ENCODE data around the gene ZPBP2. TPM values are rescaled to one million over a fixed set of nuclear protein-coding genes. Genes with fewer than 3 reads are reported as not detected.

Gene ZPBP2, protein sequence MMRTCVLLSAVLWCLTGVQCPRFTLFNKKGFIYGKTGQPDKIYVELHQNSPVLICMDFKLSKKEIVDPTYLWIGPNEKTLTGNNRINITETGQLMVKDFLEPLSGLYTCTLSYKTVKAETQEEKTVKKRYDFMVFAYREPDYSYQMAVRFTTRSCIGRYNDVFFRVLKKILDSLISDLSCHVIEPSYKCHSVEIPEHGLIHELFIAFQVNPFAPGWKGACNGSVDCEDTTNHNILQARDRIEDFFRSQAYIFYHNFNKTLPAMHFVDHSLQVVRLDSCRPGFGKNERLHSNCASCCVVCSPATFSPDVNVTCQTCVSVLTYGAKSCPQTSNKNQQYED
- total RNA-seq: under 1 TPM; 0.36 to 0.81 TPM

DNA sequence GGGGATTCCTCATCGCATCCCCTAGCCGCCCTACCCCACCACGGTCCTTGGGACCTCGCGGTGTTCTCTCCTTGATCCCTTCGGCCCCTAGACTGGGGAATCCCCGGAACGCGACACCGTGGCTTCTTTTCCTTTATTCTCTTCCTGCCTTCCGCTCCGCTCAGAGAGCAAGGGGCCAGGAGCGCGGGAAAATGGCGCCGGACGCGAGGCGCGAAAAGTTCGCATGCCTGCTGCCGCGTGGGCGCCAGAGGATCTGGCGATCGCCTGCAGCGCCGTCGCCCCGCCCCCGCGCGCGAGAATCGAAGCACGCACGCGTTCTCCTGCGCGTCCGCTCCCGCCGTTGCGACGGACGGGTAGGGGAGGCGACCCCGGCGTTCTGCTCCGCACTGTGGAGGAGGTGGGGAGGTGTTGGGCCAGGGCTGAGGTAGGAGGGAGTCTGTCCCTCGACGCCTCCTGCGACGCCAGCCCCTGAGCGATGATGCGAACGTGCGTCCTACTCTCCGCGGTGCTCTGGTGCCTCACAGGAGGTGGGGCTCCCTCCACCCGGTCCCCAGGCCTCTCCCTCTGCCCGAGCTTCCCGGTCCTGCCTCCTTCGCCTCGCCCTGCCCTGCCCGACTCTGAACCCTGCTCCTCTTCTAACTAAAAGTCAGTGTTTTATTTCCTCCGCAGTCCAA lies at the start of gene ZPBP2:
Gene ZPBP2 (plus strand): TSS at position 323 of the 674 bp plus-strand sequence. CDS start 153 bp downstream, at position 476.
- Mint-ChIP-seq H3K9me3 (no peaks in the 10 kb centered on the region), H3K4me3 (peak within 1 kb of the TSS; percentile 80 to 83), H3K27ac (peak within 1 kb of the TSS; percentile 94)

GRCh38 chr17:39818358-39819000 lies 49.5 kb upstream of the ZPBP2 start:
- peaks cover 18 to 30% of the 10 kb centered on the region in 2 donors for H3K36me3 Mint-ChIP-seq (ENCODE audit: insufficient read depth in 2 of 2)
- H3K4me3 Mint-ChIP-seq: peak overlapping the region; percentile 33 to 73
- H3K27me3 Mint-ChIP-seq (ENCODE audit: low read depth): no peaks in the 10 kb centered on the region
- DNase-seq (no peak), ATAC-seq (replicated peaks in 1 of 2) (no peak)
- peaks cover 73% of the 10 kb centered on the region for H3K4me1 Mint-ChIP-seq (ENCODE audit: low read depth)
- peaks cover 7 to 10% of the 10 kb centered on the region in 2 donors for H3K9me3 Mint-ChIP-seq
- peak overlapping the region; percentile 94 for H3K27ac Mint-ChIP-seq

More for the DNA sequence above, at the start of gene ZPBP2:
- DNase-seq (peak; percentile 61 to 72), ATAC-seq (replicated peaks in 1 of 2) (no peak)
- Mint-ChIP-seq H3K36me3 (ENCODE audit: insufficient read depth in 2 of 2) (peaks cover 0 to 2% of the 10 kb centered on the region in 2 donors), H3K4me1 (ENCODE audit: low read depth) (peaks cover 41% of the 10 kb centered on the region), H3K27me3 (ENCODE audit: low read depth) (no peaks in the 10 kb centered on the region)

DNA sequence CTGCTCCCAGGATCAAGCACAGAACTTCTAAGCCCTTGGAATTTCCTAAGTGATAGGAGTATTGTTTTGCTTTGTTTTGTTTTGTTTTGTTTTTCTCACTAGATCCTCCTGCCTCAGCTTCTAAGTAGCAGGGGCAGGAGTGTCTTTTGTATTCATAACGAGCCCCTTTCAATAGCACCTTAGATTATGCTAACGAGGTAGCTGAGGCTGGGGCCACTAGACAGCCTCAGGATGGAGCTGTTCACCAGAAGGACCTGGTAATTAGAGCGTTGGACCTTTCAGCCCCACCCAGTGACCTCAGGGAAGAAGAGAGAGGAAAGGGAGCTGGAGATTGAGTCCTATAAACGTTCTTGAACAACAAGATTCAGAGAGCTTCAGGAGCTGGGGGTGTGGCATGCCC lies 47.5 kb upstream of the ZPBP2 start:
- Mint-ChIP-seq H3K4me3 (peak overlapping the region; percentile 25 to 68), H3K36me3 (ENCODE audit: insufficient read depth in 2 of 2) (peaks cover 36 to 49% of the 10 kb centered on the region in 2 donors), H3K4me1 (ENCODE audit: low read depth) (peaks cover 52% of the 10 kb centered on the region), H3K27ac (peak overlapping the region; percentile 94), H3K9me3 (peaks cover 14 to 19% of the 10 kb centered on the region in 2 donors), H3K27me3 (ENCODE audit: low read depth) (no peaks in the 10 kb centered on the region)
- DNase-seq (peak in 1 of 2 donors; percentile 19), ATAC-seq (replicated peaks in 1 of 2) (peak; percentile 15 to 42)

DNA sequence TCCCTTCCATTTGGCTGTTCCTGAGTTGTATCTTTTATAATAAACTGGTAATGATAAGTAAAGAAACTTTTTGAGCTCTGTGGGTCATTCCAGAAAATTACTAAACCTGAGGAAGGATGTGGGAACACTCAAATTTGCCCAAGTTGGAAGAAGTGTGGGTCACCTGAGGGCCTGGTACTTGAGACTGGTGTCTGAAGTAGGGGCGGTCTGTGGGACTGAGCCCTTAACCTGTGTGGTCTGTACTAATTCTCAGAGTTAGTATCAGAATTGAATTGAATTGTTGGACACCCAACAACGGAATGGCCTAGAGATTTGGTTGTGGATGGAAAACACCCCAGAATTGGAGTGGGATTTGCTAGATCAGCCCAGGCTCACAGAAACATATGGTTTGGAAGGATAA lies 47.0 kb upstream of the ZPBP2 start:
- no peak for DNase-seq
- Mint-ChIP-seq H3K27me3 (ENCODE audit: low read depth) (no peaks in the 10 kb centered on the region), H3K4me1 (ENCODE audit: low read depth) (peaks cover 51% of the 10 kb centered on the region), H3K9me3 (peaks cover 14 to 19% of the 10 kb centered on the region in 2 donors), H3K27ac (peak overlapping the region; percentile 94), H3K4me3 (no peak overlapping the region), H3K36me3 (ENCODE audit: insufficient read depth in 2 of 2) (peaks cover 36 to 54% of the 10 kb centered on the region in 2 donors)
- ATAC-seq (replicated peaks in 1 of 2): no peak

DNA sequence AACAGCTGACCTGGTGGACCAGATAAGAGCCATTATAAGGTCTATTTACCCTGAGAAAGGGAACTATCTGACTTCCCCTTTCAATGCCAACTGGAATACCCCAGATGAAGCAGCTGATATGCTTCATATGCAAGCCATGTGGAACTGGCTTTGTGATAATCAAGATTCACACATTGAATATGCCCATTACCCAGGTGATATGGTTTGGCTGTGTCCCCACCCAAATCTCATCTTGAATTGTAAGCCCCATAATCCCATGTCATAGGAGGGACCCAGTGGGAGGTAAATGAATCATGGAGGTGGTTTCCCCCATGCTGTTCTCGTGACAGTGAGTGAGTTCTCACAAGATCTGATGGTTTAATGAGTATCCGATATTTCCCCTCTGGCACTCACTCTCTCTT lies 46.0 kb upstream of the ZPBP2 start:
- no peaks in the 10 kb centered on the region for H3K27me3 Mint-ChIP-seq (ENCODE audit: low read depth)
- peaks cover 51% of the 10 kb centered on the region for H3K4me1 Mint-ChIP-seq (ENCODE audit: low read depth)
- peaks cover 14 to 24% of the 10 kb centered on the region in 2 donors for H3K9me3 Mint-ChIP-seq
- H3K36me3 Mint-ChIP-seq (ENCODE audit: insufficient read depth in 2 of 2): peaks cover 45 to 64% of the 10 kb centered on the region in 2 donors
- peak; percentile 36 to 41 for ATAC-seq (replicated peaks in 1 of 2)
- peak; percentile 20 to 25 for DNase-seq
- H3K4me3 Mint-ChIP-seq: no peak overlapping the region
- peak overlapping the region; percentile 40 for H3K27ac Mint-ChIP-seq

DNA sequence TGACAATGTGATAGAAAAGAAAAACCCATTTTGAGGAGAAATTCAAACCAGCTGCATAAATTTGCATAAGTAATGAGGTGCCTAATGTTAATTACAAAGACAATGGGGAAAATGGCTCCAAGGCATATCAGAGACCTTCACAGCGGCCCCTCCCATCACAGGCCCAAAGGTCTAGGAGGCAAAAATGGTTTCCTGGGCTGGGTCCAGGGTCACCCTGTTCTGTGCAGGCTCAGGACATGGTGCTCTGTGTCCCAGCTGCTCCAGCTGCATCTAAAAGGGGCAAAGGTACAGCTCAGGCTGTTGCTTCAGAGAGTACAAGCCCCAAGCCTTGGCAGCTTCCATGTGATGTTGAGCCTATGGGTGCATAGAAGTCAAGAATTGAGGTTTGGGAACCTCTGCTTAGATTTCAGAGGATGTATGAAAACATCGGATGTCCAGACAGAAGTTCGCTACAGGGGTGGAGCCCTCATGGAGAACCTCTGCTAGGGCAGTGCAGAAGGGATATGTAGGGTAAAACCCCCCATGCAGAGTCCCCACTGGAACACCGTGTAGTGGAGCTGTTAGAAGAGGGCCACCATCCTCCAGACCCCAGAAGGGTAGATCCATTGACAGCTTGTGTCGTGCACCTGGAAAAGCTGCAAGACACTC lies 44.5 kb upstream of the ZPBP2 start:
- H3K27me3 Mint-ChIP-seq (ENCODE audit: low read depth): no peaks in the 10 kb centered on the region
- H3K4me3 Mint-ChIP-seq: no peak overlapping the region
- peaks cover 55% of the 10 kb centered on the region for H3K4me1 Mint-ChIP-seq (ENCODE audit: low read depth)
- H3K36me3 Mint-ChIP-seq (ENCODE audit: insufficient read depth in 2 of 2): peaks cover 54 to 76% of the 10 kb centered on the region in 2 donors
- no peak for ATAC-seq (replicated peaks in 1 of 2)
- no peak overlapping the region for H3K27ac Mint-ChIP-seq
- H3K9me3 Mint-ChIP-seq: peaks cover 14 to 24% of the 10 kb centered on the region in 2 donors
- DNase-seq: peak; percentile 18 to 23

DNA sequence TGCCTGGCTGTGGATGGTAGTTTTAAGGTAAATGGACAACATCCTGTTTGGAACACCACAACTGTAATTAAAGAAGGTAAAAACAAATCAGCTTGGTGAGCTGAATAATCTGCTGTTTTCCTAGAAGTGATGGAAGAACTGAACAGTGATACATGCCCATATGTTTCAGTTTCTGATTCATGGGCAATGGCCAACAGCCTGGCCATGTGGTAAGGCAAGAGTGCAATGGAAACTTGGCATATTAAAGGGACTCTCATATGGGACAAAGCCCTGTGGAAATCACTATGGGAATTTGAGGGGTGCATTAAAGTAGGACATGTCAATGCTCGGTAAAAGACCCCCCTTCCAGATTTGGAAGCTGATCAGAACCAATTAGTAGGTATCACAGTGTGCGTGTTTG lies 41.7 kb upstream of the ZPBP2 start:
- Mint-ChIP-seq H3K4me1 (ENCODE audit: low read depth) (peaks cover 33% of the 10 kb centered on the region), H3K36me3 (ENCODE audit: insufficient read depth in 2 of 2) (peaks cover 53 to 81% of the 10 kb centered on the region in 2 donors), H3K4me3 (no peak overlapping the region), H3K27ac (peak overlapping the region; percentile 39), H3K9me3 (peaks cover 14 to 24% of the 10 kb centered on the region in 2 donors), H3K27me3 (ENCODE audit: low read depth) (no peaks in the 10 kb centered on the region)
- no peak for DNase-seq
- peak in 1 of 2 donors; percentile 53 for ATAC-seq (replicated peaks in 1 of 2)

DNA sequence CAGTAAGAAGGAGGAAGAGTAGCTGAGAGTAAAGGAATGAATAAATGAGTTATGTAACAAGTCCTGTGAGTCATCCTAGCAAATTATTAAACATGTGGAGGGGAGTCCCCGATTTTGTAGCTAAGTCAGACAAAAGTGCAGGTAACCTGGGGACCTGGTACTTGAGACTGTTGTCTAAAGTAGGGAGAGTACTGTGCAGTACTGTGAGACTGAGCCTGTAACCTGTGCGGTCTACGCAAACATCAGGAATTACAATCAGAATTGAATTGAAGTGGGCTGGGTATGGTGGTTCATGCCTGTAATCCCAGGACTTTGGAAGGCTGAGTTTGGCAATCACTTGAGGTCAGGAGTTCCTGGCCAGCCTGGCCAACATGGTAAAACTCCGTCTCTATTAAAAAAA lies 39.6 kb upstream of the ZPBP2 start:
- peaks cover 27% of the 10 kb centered on the region for H3K4me1 Mint-ChIP-seq (ENCODE audit: low read depth)
- H3K27me3 Mint-ChIP-seq (ENCODE audit: low read depth): no peaks in the 10 kb centered on the region
- H3K27ac Mint-ChIP-seq: peak overlapping the region; percentile 6
- no peak for ATAC-seq (replicated peaks in 1 of 2)
- DNase-seq: no peak
- H3K9me3 Mint-ChIP-seq: peaks cover 7 to 14% of the 10 kb centered on the region in 2 donors
- no peak overlapping the region for H3K4me3 Mint-ChIP-seq
- H3K36me3 Mint-ChIP-seq (ENCODE audit: insufficient read depth in 2 of 2): peaks cover 40 to 65% of the 10 kb centered on the region in 2 donors

GRCh38 chr17:39831588-39831987 lies 36.4 kb upstream of the ZPBP2 start:
- H3K4me1 Mint-ChIP-seq (ENCODE audit: low read depth): peaks cover 51% of the 10 kb centered on the region
- peaks cover 24 to 49% of the 10 kb centered on the region in 2 donors for H3K36me3 Mint-ChIP-seq (ENCODE audit: insufficient read depth in 2 of 2)
- no peaks in the 10 kb centered on the region for H3K27me3 Mint-ChIP-seq (ENCODE audit: low read depth)
- H3K27ac Mint-ChIP-seq: no peak overlapping the region
- no peak overlapping the region for H3K4me3 Mint-ChIP-seq
- H3K9me3 Mint-ChIP-seq: peaks cover 0 to under 1% of the 10 kb centered on the region in 2 donors
- DNase-seq: no peak
- no peak for ATAC-seq (replicated peaks in 1 of 2)

DNA sequence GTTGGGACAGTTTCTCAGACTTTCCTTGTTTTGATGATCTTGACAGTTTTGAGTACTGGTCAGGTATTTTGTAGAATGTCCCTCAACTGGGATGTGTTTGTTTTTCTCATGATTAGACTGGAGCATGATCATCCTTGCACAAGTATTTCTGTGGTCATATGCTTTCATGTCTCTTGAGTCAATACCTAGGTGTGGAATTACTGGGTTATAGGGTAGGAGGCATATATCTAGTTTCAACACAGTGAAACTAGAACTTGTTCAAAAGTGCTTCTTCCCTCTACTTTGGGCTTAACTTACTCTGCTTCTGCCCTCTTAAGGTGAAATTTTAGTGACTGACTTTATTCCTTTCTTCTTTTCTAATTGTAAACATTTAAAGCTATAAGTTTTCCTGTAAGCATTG lies 34.0 kb upstream of the ZPBP2 start:
- DNase-seq (no peak), ATAC-seq (replicated peaks in 1 of 2) (peak; percentile 86 to 92)
- H3K27me3 Mint-ChIP-seq (ENCODE audit: low read depth): no peaks in the 10 kb centered on the region
- H3K4me3 Mint-ChIP-seq: peak overlapping the region in 1 of 2 donors; percentile 25
- peaks cover 0 to 7% of the 10 kb centered on the region in 2 donors for H3K9me3 Mint-ChIP-seq
- H3K27ac Mint-ChIP-seq: peak overlapping the region; percentile 79
- H3K4me1 Mint-ChIP-seq (ENCODE audit: low read depth): peaks cover 39% of the 10 kb centered on the region
- H3K36me3 Mint-ChIP-seq (ENCODE audit: insufficient read depth in 2 of 2): peaks cover 18 to 53% of the 10 kb centered on the region in 2 donors

DNA sequence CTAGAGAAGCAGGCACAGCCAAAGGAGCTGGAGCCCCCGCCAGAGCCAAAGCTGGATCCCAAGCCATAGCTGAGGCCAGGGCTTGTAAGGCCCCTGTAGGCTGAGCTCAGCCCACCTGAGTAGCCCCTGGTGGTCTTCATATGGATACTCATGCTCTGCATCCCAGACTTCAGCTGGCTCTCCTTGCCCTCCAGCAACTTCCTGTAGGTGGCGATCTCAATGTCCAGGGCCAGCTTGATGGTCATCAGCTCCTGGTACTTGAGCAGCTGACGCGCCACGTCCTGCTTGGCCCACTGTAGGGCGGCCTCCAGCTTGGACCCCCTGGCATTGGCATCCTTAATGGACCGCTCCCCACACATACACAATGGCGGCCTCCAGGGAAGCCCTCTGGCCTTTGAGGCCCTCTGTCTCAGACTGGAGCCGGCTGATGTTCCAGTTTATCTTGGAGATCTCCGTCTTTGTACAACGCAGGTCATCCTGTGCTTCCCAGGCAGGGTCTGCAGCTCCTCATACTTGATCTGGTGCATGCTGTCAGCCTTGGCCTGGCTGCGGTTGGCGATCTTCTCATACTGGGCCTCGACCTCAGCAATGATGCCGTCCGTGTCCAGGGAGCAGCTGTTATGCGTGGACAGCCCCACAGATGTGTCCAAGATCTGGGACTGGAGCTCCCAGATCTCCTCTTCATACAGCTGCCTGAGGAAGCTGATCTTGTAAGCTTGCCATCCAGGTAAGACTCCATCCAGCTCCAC lies 32.8 kb upstream of the ZPBP2 start:
- peaks cover 43% of the 10 kb centered on the region for H3K4me1 Mint-ChIP-seq (ENCODE audit: low read depth)
- no peak overlapping the region for H3K4me3 Mint-ChIP-seq
- H3K27me3 Mint-ChIP-seq (ENCODE audit: low read depth): no peaks in the 10 kb centered on the region
- H3K36me3 Mint-ChIP-seq (ENCODE audit: insufficient read depth in 2 of 2): peaks cover 23 to 58% of the 10 kb centered on the region in 2 donors
- peaks cover 5 to 7% of the 10 kb centered on the region in 2 donors for H3K9me3 Mint-ChIP-seq
- DNase-seq (no peak), ATAC-seq (replicated peaks in 1 of 2) (no peak)
- peak overlapping the region; percentile 24 for H3K27ac Mint-ChIP-seq

DNA sequence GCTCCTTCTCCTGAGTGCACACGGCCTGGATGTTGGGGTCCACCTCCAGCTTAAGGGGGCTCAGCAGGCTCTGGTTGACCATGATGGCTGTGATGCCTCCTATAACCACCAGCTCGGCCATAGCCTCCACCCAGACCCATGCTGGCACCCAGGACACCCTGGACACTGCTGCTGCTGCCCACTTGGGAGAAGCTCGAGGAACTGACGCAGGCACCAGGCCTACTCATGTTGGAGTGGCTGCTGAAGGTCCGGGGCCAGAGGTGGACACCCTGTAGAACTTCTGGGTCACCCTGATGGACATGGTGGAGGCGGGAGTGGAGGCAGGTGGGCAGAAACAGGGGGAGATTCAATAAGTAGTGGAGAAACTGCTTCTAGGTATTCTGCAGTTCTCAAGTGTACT lies 31.9 kb upstream of the ZPBP2 start:
- H3K27me3 Mint-ChIP-seq (ENCODE audit: low read depth): no peaks in the 10 kb centered on the region
- H3K4me3 Mint-ChIP-seq: no peak overlapping the region
- ATAC-seq (replicated peaks in 1 of 2) (no peak), DNase-seq (no peak)
- H3K27ac Mint-ChIP-seq: no peak overlapping the region
- peaks cover 24 to 60% of the 10 kb centered on the region in 2 donors for H3K36me3 Mint-ChIP-seq (ENCODE audit: insufficient read depth in 2 of 2)
- peaks cover 5 to 7% of the 10 kb centered on the region in 2 donors for H3K9me3 Mint-ChIP-seq
- peaks cover 48% of the 10 kb centered on the region for H3K4me1 Mint-ChIP-seq (ENCODE audit: low read depth)
